Trophoblast cell (in vitro differentiated cells and primary cell): ENCODE results near the gene SOX6.

ENCODE experiments used
- DNase-seq, 2 donors: peaks; one replicate each; pipeline ENCODE4 v3.0.0-alpha.2; 2016
- H2AFZ ChIP-seq: 2 replicates; pipeline ENCODE4 v1.6.1; 2013; ENCODE audit warnings: low read length, moderate library complexity, mild to moderate bottlenecking; ENCODE audit not compliant: insufficient read depth, poor library complexity
- H2AK5ac ChIP-seq: 2 replicates; pipeline ENCODE4 v1.6.1; 2013; ENCODE audit warnings: mild to moderate bottlenecking, low read length
- H2BK120ac ChIP-seq: 2 replicates; pipeline ENCODE4 v1.6.1; 2013; ENCODE audit warnings: low read length, mild to moderate bottlenecking, moderate library complexity; ENCODE audit not compliant: insufficient read depth, poor library complexity
- H2BK12ac ChIP-seq: 2 replicates; pipeline ENCODE4 v1.6.1; 2013; ENCODE audit warnings: mild to moderate bottlenecking, low read length, moderate library complexity
- H2BK5ac ChIP-seq: 2 replicates; pipeline ENCODE4 v1.6.1; 2013; ENCODE audit warnings: low read length, low read depth, moderate library complexity, mild to moderate bottlenecking; ENCODE audit not compliant: poor library complexity
- H3K14ac ChIP-seq: 2 replicates; pipeline ENCODE4 v1.6.1; 2013; ENCODE audit warnings: mild to moderate bottlenecking, low read length
- H3K18ac ChIP-seq: 2 replicates; pipeline ENCODE4 v1.6.1; 2013; ENCODE audit warnings: mild to moderate bottlenecking, low read length
- H3K23ac ChIP-seq: 2 replicates; pipeline ENCODE4 v1.6.1; 2013; ENCODE audit warnings: low read length
- H3K27ac ChIP-seq: 2 replicates; pipeline ENCODE4 v1.5.1; 2013; ENCODE audit warnings: low read depth, mild to moderate bottlenecking, inconsistent platforms, low read length, moderate library complexity
- H3K27me3 ChIP-seq: 2 replicates; pipeline ENCODE4 v1.6.1; 2013; ENCODE audit warnings: inconsistent platforms, mild to moderate bottlenecking, low read length, moderate library complexity; ENCODE audit not compliant: insufficient read depth
- H3K36me3 ChIP-seq, 2 experiments: 1 replicate in 1 of 2; 2 replicates in 1 of 2; pipeline ENCODE4 v1.6.1; 2013; ENCODE audit warnings: low read length in 2 of 2, mild to moderate bottlenecking in 2 of 2, moderate library complexity in 1 of 2; ENCODE audit not compliant: insufficient read depth in 2 of 2, control insufficient read depth in 1 of 2
- H3K4ac ChIP-seq: 2 replicates; pipeline ENCODE4 v1.6.1; 2013; ENCODE audit warnings: low read depth, mild to moderate bottlenecking, low read length, moderate library complexity
- H3K4me1 ChIP-seq, 2 experiments: 1 replicate in 1 of 2; 2 replicates in 1 of 2; pipeline ENCODE4 v1.6.1; 2013; ENCODE audit warnings: low read length in 2 of 2, mild to moderate bottlenecking in 2 of 2, moderate library complexity in 1 of 2; ENCODE audit not compliant: insufficient read depth in 2 of 2, control insufficient read depth in 1 of 2
- H3K4me2 ChIP-seq: 2 replicates; pipeline ENCODE4 v1.6.1; 2013; ENCODE audit warnings: inconsistent platforms, mild to moderate bottlenecking, low read length, moderate library complexity
- H3K4me3 ChIP-seq: 2 replicates; pipeline ENCODE4 v1.5.1; 2013; ENCODE audit warnings: mild to moderate bottlenecking, low read depth, low read length, inconsistent platforms
- H3K79me1 ChIP-seq: one replicate; pipeline ENCODE4 v1.6.1; 2013; ENCODE audit warnings: low read length
- H3K79me2 ChIP-seq: 2 replicates; pipeline ENCODE4 v1.6.1; 2013; ENCODE audit warnings: low read length, mild to moderate bottlenecking; ENCODE audit not compliant: control insufficient read depth, insufficient read depth, poor library complexity
- H3K9ac ChIP-seq: 2 replicates; pipeline ENCODE4 v1.6.1; 2013; ENCODE audit warnings: mild to moderate bottlenecking, low read length
- H3K9me3 ChIP-seq: 2 replicates; pipeline ENCODE4 v1.6.1; 2013; ENCODE audit warnings: low read depth, mild to moderate bottlenecking, control low read depth, inconsistent platforms, low read length; ENCODE audit not compliant: insufficient read depth
- H4K12ac ChIP-seq: 2 replicates; pipeline ENCODE4 v1.6.1; 2013; ENCODE audit warnings: low read depth, mild to moderate bottlenecking, low read length, moderate library complexity
- H4K8ac ChIP-seq: 2 replicates; pipeline ENCODE4 v1.6.1; 2013; ENCODE audit warnings: low read depth, mild to moderate bottlenecking, low read length, moderate library complexity
- H4K91ac ChIP-seq: one replicate; pipeline ENCODE4 v1.6.1; 2013; ENCODE audit warnings: low read depth, mild to moderate bottlenecking, low read length, moderate library complexity
- WGBS: extraction: QIAGEN DNeasy Blood & Tissue Kit; methylation state at CpG from one replicate; pipeline ENCODE4 v1.1.7; 2013; ENCODE audit warnings: missing lambda C conversion rate; ENCODE audit not compliant: insufficient read length, insufficient coverage; ENCODE audit errors: extremely low coverage; 5-methylcytosine and 5-hydroxymethylcytosine counted together

The SOX6 gene

GRCh38 chr11:16341853-16342252, 14.5 kb downstream of the SOX6 start:
- H3K36me3 ChIP-seq: no peaks in the 10 kb centered on the region
- H3K4me1 ChIP-seq: no peaks in the 10 kb centered on the region
- H3K27me3 ChIP-seq: no peaks in the 10 kb centered on the region
- no peak overlapping the region for H3K4me2 ChIP-seq
- no peak overlapping the region for H2BK12ac ChIP-seq
- no peak overlapping the region for H4K12ac ChIP-seq
- no peak overlapping the region for H3K23ac ChIP-seq
- H3K4ac ChIP-seq: no peak overlapping the region
- no peaks in the 10 kb centered on the region for H3K9me3 ChIP-seq
- H4K8ac ChIP-seq: no peak overlapping the region
- no peak for DNase-seq
- no peak overlapping the region for H3K18ac ChIP-seq
- no peaks in the 10 kb centered on the region for H3K79me1 ChIP-seq
- no peaks in the 10 kb centered on the region for H3K79me2 ChIP-seq
- H2BK5ac ChIP-seq: no peak overlapping the region
- no peak overlapping the region for H3K9ac ChIP-seq
- H3K27ac ChIP-seq: no peak overlapping the region
- no peak overlapping the region for H3K14ac ChIP-seq
- no peak overlapping the region for H2AFZ ChIP-seq
- H3K4me3 ChIP-seq: no peak overlapping the region
- H4K91ac ChIP-seq: no peak overlapping the region
- H2AK5ac ChIP-seq: no peak overlapping the region
- H2BK120ac ChIP-seq: no peak overlapping the region
- WGBS: no CpG with 5 or more reads among the region's 3 CpGs

- no peak overlapping the region for H3K14ac ChIP-seq
- H3K9ac ChIP-seq: no peak overlapping the region
- no peak overlapping the region for H2BK120ac ChIP-seq
- H2AK5ac ChIP-seq: no peak overlapping the region
- H3K36me3 ChIP-seq: no peaks in the 10 kb centered on the region
- H3K4me3 ChIP-seq: no peak overlapping the region
- DNase-seq: no peak
- H3K79me2 ChIP-seq: no peaks in the 10 kb centered on the region
- no peak overlapping the region for H2BK5ac ChIP-seq
- no peak overlapping the region for H3K4me2 ChIP-seq
- no peak overlapping the region for H4K12ac ChIP-seq
- H4K8ac ChIP-seq: no peak overlapping the region
- no peaks in the 10 kb centered on the region for H3K27me3 ChIP-seq
- no peaks in the 10 kb centered on the region for H3K79me1 ChIP-seq
- H3K4ac ChIP-seq: no peak overlapping the region
- H2AFZ ChIP-seq: no peak overlapping the region
- H3K9me3 ChIP-seq: no peaks in the 10 kb centered on the region
- H3K18ac ChIP-seq: no peak overlapping the region
- H3K27ac ChIP-seq: no peak overlapping the region
- H2BK12ac ChIP-seq: no peak overlapping the region
- H3K23ac ChIP-seq: no peak overlapping the region
- no peak overlapping the region for H4K91ac ChIP-seq
- H3K4me1 ChIP-seq: no peaks in the 10 kb centered on the region
- WGBS: no CpG with 5 or more reads among the region's 1 CpG
Observed at GRCh38 chr11:16338393-16338792, 18.0 kb downstream of the SOX6 start.

- no peaks in the 10 kb centered on the region for H3K9me3 ChIP-seq
- no peak overlapping the region for H4K8ac ChIP-seq
- no peak overlapping the region for H4K91ac ChIP-seq
- H4K12ac ChIP-seq: no peak overlapping the region
- H2BK120ac ChIP-seq: no peak overlapping the region
- H3K18ac ChIP-seq: no peak overlapping the region
- H3K79me2 ChIP-seq: no peaks in the 10 kb centered on the region
- no peaks in the 10 kb centered on the region for H3K79me1 ChIP-seq
- H3K4me2 ChIP-seq: no peak overlapping the region
- H2AFZ ChIP-seq: no peak overlapping the region
- H2BK12ac ChIP-seq: no peak overlapping the region
- H3K23ac ChIP-seq: no peak overlapping the region
- no peak overlapping the region for H3K27ac ChIP-seq
- no peak overlapping the region for H3K9ac ChIP-seq
- H3K14ac ChIP-seq: no peak overlapping the region
- H3K4ac ChIP-seq: no peak overlapping the region
- peak in 1 of 2 donors; percentile 4 for DNase-seq
- H3K27me3 ChIP-seq: no peaks in the 10 kb centered on the region
- no CpG with 5 or more reads among the region's 1 CpG for WGBS
- H2AK5ac ChIP-seq: no peak overlapping the region
- no peaks in the 10 kb centered on the region for H3K4me1 ChIP-seq
- H2BK5ac ChIP-seq: no peak overlapping the region
- H3K4me3 ChIP-seq: no peak overlapping the region
- H3K36me3 ChIP-seq: no peaks in the 10 kb centered on the region
Observed at GRCh38 chr11:16337421-16338213, 18.7 kb downstream of the SOX6 start.

- no peaks in the 10 kb centered on the region for H3K27me3 ChIP-seq
- no peak overlapping the region for H3K4me2 ChIP-seq
- H3K79me1 ChIP-seq: no peaks in the 10 kb centered on the region
- no peak overlapping the region for H3K27ac ChIP-seq
- no peaks in the 10 kb centered on the region for H3K36me3 ChIP-seq
- H2BK12ac ChIP-seq: no peak overlapping the region
- DNase-seq: no peak
- no peak overlapping the region for H3K9ac ChIP-seq
- H4K12ac ChIP-seq: no peak overlapping the region
- no peak overlapping the region for H4K8ac ChIP-seq
- no peaks in the 10 kb centered on the region for H3K4me1 ChIP-seq
- no peak overlapping the region for H3K23ac ChIP-seq
- no peak overlapping the region for H2AFZ ChIP-seq
- H2AK5ac ChIP-seq: no peak overlapping the region
- no peak overlapping the region for H2BK5ac ChIP-seq
- no peak overlapping the region for H3K4me3 ChIP-seq
- H3K14ac ChIP-seq: no peak overlapping the region
- H3K79me2 ChIP-seq: no peaks in the 10 kb centered on the region
- no peak overlapping the region for H4K91ac ChIP-seq
- no peak overlapping the region for H3K4ac ChIP-seq
- no peak overlapping the region for H2BK120ac ChIP-seq
- H3K9me3 ChIP-seq: no peaks in the 10 kb centered on the region
- no peak overlapping the region for H3K18ac ChIP-seq
Observed at GRCh38 chr11:16336721-16337120, 19.6 kb downstream of the SOX6 start.
